ENCODE results near the gene CTNND2.

CTNND2 gene

DNA sequence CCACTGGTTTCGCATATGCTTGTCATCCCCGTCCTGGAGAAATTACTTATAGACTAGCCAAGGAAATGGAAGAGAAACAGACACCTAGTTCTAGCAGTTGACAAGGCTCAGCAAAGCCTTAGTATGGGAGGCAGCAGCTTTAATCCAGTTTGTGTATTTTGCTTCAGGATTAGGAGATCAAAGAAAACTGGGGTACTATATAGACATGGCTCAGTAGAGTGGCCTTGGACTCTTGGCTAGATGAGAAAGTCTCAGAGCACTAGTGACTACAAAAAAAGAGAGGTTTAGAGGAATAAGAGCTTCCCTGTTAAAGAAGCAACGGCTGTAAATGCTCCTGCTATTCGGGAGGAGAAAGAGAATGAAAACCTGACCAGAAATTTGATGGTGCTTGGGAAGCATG lies 349.1 kb downstream of the CTNND2 start:
- Mint-ChIP-seq H3K27ac (no peak overlapping the region), H3K36me3 (no peaks in the 10 kb centered on the region), H3K4me1 (no peaks in the 10 kb centered on the region), H3K4me3 (no peak overlapping the region), H3K27me3 (no peaks in the 10 kb centered on the region), H3K9me3 (peaks cover 0 to 4% of the 10 kb centered on the region in 2 donors)
- ATAC-seq (replicated peaks) (no peak), DNase-seq (no peak)

DNA sequence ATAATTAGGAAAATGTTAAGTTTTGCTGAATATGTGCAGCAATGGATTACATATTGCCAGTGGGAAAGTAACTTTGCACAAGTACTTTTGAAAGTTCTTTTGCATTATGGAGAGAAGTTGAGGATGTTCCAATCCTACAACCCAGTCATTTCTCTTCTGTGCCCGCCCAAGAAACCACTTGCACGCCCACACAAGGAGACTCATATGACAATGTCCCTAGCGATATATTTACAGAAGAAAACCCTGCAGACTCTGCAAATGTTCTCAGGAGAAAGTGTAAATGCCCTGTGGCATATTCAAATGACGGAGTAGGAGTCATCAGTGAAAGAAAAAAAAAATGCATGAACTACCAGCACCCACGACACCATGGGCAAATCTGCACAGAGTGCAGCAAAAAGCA lies 356.5 kb downstream of the CTNND2 start:
- no peak for ATAC-seq (replicated peaks)
- Mint-ChIP-seq H3K36me3 (no peaks in the 10 kb centered on the region), H3K4me1 (no peaks in the 10 kb centered on the region), H3K27ac (no peak overlapping the region), H3K27me3 (no peaks in the 10 kb centered on the region), H3K9me3 (peaks cover 0 to 7% of the 10 kb centered on the region in 2 donors), H3K4me3 (no peak overlapping the region)
- no peak for DNase-seq

DNA sequence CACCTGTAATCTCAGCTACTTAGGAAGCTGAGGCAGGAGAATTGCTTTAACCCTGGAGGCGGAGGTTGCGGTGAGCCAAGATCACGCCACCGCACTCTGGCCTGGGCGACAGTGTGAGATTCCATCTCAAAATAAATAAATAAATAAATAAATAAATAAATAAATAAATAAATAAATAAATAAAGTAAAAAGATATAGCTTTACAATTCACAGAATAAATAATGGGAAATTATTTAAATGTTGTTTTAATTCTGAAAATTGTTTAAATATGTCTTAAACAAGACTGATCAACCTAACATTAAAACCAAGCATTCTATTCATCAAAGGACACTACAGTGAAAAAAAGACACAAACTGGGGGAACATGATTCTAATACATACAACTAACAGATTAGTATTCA lies 357.1 kb downstream of the CTNND2 start:
- H3K4me1 Mint-ChIP-seq: no peaks in the 10 kb centered on the region
- H3K4me3 Mint-ChIP-seq: no peak overlapping the region
- ATAC-seq (replicated peaks) (no peak), DNase-seq (no peak)
- H3K27me3 Mint-ChIP-seq: no peaks in the 10 kb centered on the region
- no peaks in the 10 kb centered on the region for H3K36me3 Mint-ChIP-seq
- H3K27ac Mint-ChIP-seq: no peak overlapping the region
- peaks cover 0 to 7% of the 10 kb centered on the region in 2 donors for H3K9me3 Mint-ChIP-seq

DNA sequence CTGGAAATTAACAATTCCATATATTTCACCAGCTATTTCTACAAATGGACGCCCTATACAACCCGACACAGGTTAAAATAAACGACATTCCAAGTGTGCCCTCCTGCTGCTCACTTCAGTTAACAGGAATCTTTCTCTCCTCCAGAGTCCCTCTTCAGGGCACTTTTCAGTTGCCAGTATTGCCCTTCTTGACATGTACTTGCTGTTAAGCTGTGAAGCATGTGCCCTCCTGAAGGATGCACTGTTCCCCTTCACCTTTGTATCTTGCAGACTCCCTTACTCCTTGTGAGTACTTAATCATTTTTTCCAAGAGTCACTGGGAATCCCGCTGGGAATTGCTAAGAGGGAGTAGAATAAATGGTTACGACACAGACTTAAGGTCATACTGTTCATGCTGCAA lies 364.1 kb downstream of the CTNND2 start:
- H3K27me3 Mint-ChIP-seq: no peaks in the 10 kb centered on the region
- no peaks in the 10 kb centered on the region for H3K9me3 Mint-ChIP-seq
- H3K27ac Mint-ChIP-seq: no peak overlapping the region
- ATAC-seq (replicated peaks) (no peak), DNase-seq (no peak)
- no peak overlapping the region for H3K4me3 Mint-ChIP-seq
- H3K4me1 Mint-ChIP-seq: no peaks in the 10 kb centered on the region
- H3K36me3 Mint-ChIP-seq: no peaks in the 10 kb centered on the region

DNA sequence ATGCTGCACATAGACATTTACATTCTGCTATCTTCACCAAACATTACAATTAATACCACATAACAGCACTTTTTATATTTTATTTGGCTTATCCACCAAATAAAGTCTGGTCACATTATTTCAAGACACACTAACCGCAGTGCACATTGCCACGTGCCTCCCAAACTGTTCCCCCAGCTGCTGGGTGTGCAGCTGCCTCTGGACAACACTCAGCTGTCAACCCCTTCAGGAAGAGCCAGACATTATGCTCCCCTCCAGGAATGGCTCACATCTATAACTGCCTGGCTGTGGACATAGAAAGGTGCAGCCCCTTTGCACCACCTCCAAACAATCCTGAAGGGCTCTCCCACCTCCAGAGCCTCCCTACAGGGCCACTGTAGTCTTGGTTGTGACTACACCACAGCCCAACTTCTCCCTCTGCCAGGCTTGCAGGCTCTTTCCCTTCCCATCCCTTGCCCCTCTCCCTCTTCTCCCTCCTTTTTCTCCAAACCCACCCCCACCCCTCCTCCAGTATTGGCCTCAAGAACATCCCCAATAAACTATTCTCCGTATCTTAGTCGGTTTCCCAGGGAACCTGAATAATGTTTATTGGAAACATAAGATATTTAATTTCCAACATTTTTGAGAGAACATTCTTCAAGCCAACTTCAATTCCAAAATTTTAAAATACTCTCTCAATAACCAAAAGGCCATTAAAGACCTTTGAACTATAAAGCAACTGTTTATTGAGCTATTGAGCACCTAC lies 372.3 kb downstream of the CTNND2 start:
- no peak for DNase-seq

DNA sequence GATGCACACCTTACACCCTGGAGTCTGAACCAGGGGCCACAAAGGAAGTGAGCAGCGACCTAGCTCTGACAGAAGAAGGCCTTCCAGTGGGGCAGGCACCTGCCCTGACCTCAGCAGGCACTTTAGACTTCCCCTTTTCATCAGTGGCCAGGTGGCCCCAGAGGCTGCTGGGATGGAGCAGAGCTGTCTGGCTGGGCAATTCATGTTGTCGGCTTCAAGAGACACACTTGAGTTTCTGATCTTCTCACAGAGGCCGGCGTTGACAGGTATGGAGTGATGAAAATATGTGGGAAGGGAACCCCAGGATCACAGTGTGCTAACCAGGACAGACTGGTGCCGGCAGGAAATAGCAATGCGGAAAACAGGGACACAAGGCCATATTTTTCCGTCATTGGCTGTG lies 375.5 kb downstream of the CTNND2 start:
- ATAC-seq (replicated peaks): peak in 1 of 2 donors; percentile 20
- H3K27me3 Mint-ChIP-seq: no peaks in the 10 kb centered on the region
- no peak overlapping the region for H3K27ac Mint-ChIP-seq

More for the DNA sequence above, 372.3 kb downstream of the CTNND2 start:
- H3K4me3 Mint-ChIP-seq: no peak overlapping the region
- no peaks in the 10 kb centered on the region for H3K9me3 Mint-ChIP-seq
- no peak for ATAC-seq (replicated peaks)
- H3K36me3 Mint-ChIP-seq: no peaks in the 10 kb centered on the region
- H3K4me1 Mint-ChIP-seq: no peaks in the 10 kb centered on the region
- no peaks in the 10 kb centered on the region for H3K27me3 Mint-ChIP-seq
- H3K27ac Mint-ChIP-seq: no peak overlapping the region

DNA sequence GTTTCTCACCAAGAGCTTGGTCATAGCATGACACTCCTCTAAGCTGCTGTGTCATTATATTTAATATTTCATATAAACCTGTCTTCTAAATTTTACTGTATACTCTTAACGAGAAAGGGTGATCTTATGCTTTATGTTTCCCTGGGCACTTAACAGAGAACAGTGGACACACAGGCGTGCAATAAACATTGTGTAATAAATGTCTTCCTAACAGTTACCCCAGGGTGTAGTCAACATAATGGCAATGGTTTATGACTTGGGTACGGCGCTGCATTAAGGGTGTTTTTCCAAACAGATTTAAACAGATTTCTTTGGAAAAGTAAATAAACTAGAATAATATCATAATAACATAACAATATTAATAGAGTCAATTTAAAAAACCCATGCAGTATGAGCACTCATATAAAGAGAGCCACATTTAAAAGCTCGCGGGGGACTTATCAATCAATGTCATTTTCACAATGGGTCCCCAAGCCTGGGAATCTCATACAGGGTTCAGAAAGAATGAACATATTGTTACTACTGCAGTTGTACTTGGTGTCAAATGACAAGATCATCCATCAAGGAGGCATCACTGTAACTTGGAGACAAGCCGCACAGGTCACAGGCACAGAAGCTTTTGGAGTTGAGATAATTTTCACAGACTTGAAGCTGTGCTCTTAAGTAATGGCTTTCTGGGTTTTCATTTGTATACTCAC lies 376.4 kb downstream of the CTNND2 start:
- no peaks in the 10 kb centered on the region for H3K36me3 Mint-ChIP-seq
- H3K4me3 Mint-ChIP-seq: no peak overlapping the region
- DNase-seq (no peak), ATAC-seq (replicated peaks) (no peak)
- no peaks in the 10 kb centered on the region for H3K27me3 Mint-ChIP-seq
- H3K9me3 Mint-ChIP-seq: no peaks in the 10 kb centered on the region
- no peak overlapping the region for H3K27ac Mint-ChIP-seq
- no peaks in the 10 kb centered on the region for H3K4me1 Mint-ChIP-seq

More for the DNA sequence above, 375.5 kb downstream of the CTNND2 start:
- no peak for DNase-seq
- no peaks in the 10 kb centered on the region for H3K4me1 Mint-ChIP-seq
- H3K9me3 Mint-ChIP-seq: no peaks in the 10 kb centered on the region
- H3K4me3 Mint-ChIP-seq: no peak overlapping the region
- no peaks in the 10 kb centered on the region for H3K36me3 Mint-ChIP-seq

DNA sequence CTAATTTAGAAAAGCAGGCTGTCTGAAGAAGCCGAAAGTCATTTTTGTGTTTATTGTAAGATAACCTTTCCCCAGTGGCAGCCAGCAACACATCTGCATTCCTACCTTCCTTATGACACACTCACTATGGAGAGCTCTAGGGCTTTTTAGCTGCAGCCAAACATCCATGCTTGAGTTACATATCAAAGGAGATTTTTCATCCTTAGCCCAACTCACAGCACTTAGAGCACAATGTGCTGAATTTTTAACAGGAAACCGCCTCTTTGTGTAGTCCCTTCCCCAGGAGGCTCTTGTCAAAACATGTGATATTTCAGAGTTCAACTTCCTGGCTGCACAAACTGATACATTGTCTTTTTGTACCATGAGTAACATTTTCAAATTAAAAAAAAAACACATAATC lies 379.2 kb downstream of the CTNND2 start:
- H3K27ac Mint-ChIP-seq: no peak overlapping the region
- H3K4me1 Mint-ChIP-seq: no peaks in the 10 kb centered on the region
- no peaks in the 10 kb centered on the region for H3K36me3 Mint-ChIP-seq
- no peaks in the 10 kb centered on the region for H3K27me3 Mint-ChIP-seq
- no peak overlapping the region for H3K4me3 Mint-ChIP-seq
- ATAC-seq (replicated peaks) (no peak), DNase-seq (no peak)
- H3K9me3 Mint-ChIP-seq: no peaks in the 10 kb centered on the region

DNA sequence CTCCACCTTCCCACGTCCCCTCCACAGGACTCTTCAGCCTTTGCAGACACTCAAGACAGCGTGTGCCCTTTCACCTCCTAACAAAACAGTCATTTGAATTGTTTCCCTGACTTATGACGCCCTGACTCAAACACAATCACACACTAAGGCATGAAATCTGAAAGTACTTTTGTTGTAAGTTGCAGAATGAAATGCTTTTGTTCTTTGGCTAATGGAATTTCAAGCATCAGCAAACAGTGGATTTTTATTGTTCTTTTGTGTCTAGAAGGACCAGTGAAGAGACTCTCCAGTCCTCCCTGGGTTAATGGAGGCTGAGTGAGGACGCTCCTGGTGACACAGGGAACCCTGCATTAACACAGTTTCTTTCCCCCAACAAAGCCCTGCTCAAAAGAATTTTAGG lies 380.1 kb downstream of the CTNND2 start:
- no peaks in the 10 kb centered on the region for H3K9me3 Mint-ChIP-seq
- DNase-seq (no peak), ATAC-seq (replicated peaks) (no peak)
- no peaks in the 10 kb centered on the region for H3K4me1 Mint-ChIP-seq
- no peak overlapping the region for H3K27ac Mint-ChIP-seq
- H3K27me3 Mint-ChIP-seq: no peaks in the 10 kb centered on the region
- no peaks in the 10 kb centered on the region for H3K36me3 Mint-ChIP-seq
- no peak overlapping the region for H3K4me3 Mint-ChIP-seq

DNA sequence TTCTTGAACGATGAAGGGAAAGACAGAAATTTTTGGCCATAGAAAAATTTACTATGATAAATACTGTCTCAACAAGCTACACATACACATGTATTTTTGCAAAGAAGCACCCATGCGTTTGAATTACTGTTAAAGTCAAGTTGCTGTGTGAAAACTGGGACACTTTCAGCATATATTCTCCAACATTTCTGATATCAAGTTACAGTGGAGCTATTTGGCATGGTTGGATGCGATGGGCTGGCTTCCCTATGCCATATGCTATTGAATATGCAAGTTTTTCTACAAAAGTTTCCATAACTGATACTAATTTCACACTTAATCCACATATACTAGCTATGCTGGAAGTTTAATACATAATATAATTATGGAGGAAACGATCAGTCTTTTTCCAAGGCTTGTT lies 381.4 kb downstream of the CTNND2 start:
- Mint-ChIP-seq H3K4me1 (no peaks in the 10 kb centered on the region), H3K27ac (no peak overlapping the region), H3K36me3 (no peaks in the 10 kb centered on the region), H3K4me3 (no peak overlapping the region), H3K9me3 (no peaks in the 10 kb centered on the region), H3K27me3 (no peaks in the 10 kb centered on the region)
- ATAC-seq (replicated peaks): no peak
- DNase-seq: no peak

DNA sequence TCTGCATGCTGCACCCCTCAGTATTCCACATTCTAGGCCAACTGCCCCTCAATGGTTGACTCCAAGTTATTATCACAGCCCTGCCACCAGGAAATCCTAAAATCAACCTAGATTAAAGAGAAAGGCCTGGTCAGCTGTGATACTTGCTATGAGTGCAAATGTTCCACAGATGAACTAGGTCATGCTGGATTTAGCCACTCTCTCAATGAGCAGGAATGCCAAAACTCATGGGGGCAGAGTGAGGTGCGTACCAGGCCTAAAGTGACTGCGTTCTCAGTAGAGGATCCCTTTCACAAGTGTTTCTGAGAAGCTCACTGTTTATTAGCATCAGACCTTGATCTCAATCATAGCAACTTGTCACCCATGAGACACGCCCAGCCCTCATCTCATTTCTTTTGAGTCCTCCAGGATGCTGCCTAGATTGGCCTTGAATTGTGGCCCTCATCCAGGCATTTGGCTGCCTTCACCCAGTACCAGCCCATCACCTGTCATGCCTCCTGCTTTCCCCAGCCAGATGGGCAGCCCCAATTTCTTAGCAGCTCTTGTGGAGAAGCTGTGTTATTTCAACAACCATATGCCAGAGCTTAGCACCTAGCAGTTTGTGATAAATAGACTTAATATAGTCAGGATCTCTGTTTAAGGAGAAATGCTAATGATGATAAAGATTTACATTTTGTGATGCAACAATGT lies 383.9 kb downstream of the CTNND2 start:
- Mint-ChIP-seq H3K4me3 (no peak overlapping the region), H3K9me3 (no peaks in the 10 kb centered on the region), H3K4me1 (no peaks in the 10 kb centered on the region), H3K27me3 (no peaks in the 10 kb centered on the region), H3K27ac (no peak overlapping the region), H3K36me3 (no peaks in the 10 kb centered on the region)
- ATAC-seq (replicated peaks) (no peak), DNase-seq (no peak)

DNA sequence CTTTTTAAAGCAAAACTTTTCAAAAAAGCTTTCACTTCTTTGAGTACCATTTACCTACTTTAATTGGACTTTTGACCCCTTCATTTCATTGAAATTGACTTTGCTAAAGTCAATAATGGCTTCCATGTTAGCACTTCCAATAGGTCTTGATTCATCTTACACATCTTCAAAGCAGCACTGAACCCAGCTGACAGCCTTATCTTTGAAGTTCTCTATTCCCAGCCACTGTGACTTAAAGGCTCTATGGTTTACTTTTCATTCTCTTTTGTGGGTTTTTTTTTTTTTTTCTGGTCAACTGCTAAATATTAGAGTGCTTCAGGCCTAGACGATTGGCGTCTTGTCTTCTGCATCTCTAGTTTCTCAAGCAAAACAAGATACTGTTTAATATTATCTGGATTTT lies 385.0 kb downstream of the CTNND2 start:
- H3K36me3 Mint-ChIP-seq: no peaks in the 10 kb centered on the region
- ATAC-seq (replicated peaks) (no peak), DNase-seq (no peak)
- H3K9me3 Mint-ChIP-seq: no peaks in the 10 kb centered on the region
- H3K27me3 Mint-ChIP-seq: no peaks in the 10 kb centered on the region
- H3K27ac Mint-ChIP-seq: no peak overlapping the region
- H3K4me1 Mint-ChIP-seq: no peaks in the 10 kb centered on the region
- no peak overlapping the region for H3K4me3 Mint-ChIP-seq

DNA sequence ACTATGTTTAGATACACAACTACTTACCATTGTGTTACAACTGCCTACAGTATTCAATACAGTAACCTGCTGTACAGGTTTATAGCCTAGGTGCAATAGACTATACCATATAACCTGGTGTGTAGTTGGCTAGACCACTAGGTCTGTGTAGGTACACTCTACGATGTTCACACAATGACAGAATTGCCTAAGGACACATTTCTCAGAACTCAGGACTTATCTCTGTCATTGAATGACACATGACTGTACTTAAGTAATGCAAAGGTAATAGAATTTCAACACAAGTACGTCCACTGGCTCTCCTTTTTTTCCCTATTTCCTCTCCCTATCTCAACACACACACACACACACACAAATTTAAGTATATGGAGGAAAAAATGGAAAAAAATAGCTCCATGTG lies 385.6 kb downstream of the CTNND2 start:
- H3K9me3 Mint-ChIP-seq: no peaks in the 10 kb centered on the region
- H3K4me3 Mint-ChIP-seq: no peak overlapping the region
- DNase-seq (no peak), ATAC-seq (replicated peaks) (no peak)
- no peaks in the 10 kb centered on the region for H3K4me1 Mint-ChIP-seq
- H3K27me3 Mint-ChIP-seq: no peaks in the 10 kb centered on the region
- H3K27ac Mint-ChIP-seq: no peak overlapping the region
- H3K36me3 Mint-ChIP-seq: no peaks in the 10 kb centered on the region

DNA sequence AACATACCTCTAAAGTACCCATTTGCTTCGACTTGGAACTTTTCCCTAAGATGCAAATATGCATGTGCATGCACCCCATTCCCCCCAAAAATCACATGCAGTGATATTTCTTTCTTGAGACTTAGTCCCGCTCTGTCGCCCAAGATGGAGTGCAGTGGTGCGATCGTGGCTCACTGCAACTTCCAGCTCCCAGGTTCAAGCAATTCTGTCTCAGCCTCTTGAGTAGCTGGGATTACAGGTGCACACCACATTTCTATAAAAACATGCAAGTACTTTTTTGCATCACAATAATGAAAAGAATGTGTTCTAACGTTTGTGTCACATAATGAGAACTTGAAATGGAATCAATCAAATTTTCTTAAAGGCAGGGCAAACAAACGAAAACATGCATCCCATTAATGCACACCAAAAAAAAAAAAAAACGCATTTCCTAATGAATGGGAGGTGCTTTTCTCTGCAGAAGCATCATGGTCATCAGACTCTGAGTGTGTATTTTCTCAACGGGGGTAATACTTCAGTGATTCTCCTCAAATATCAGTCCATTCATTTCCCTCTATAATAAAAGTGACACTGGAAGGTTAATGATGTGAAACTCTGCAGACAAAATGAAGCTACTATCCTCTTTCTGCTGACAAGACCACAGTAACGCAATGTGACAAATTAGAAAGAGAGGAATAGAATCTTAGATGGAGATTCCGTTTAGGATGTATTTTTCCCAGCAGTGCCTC lies 389.4 kb downstream of the CTNND2 start:
- H3K36me3 Mint-ChIP-seq: no peaks in the 10 kb centered on the region
- no peaks in the 10 kb centered on the region for H3K27me3 Mint-ChIP-seq
- no peak overlapping the region for H3K4me3 Mint-ChIP-seq
- no peak for ATAC-seq (replicated peaks)
- H3K27ac Mint-ChIP-seq: no peak overlapping the region
- no peaks in the 10 kb centered on the region for H3K9me3 Mint-ChIP-seq
- DNase-seq: no peak
- no peaks in the 10 kb centered on the region for H3K4me1 Mint-ChIP-seq
